Endothelial cell of hepatic sinusoid (primary cell): ENCODE data around the gene KCTD20.

Source experiments
- in situ Hi-C: cut with HindIII; loops from 2 replicates; pipeline ENCODE4 v1.10.0; 2017; ENCODE audit warnings: low sequenced_read_pairs

The KCTD20 gene

GRCh38 chr6:36524871-36525270 lies 82.1 kb downstream of the KCTD20 start:
- in situ Hi-C loops, result no loop called here

DNA sequence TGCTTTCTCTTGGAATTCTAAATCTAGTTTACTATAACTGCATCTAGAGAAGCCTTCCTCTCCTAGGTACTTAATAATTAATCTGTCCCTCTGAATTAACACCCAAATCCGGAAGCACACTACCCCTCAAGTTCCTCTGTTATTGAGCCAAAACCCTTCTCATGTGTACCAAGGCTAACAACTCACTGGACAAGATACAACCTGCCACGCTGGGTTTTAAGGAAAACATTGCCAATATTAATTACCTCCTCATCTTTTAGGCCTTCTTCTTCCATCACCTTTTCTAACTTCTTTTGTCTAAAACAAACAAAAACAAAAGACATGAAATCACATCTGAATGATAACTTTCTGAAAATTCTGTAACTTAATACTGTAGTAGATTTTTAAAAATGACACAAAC lies 82.5 kb downstream of the KCTD20 start:
- in situ Hi-C loops, result no loop called here

DNA sequence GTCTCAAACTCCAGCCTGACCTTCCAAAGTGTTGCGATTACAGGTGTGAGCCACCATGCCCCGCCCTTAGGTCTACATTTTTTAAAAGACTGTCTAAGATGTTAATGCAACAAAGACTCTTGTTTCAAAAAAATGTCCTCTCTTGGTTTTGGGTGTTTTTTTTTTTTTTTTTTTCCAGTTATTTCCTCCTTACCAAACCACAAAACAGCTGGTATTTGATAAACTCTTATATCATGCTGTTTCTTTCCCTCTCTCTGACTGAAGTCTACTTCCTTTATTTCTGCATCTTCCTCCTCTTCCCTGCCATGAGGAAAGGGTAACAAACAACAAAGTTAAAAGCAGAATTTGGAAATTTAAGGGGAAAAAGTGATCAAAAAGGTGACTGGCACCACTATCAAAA lies 83.3 kb downstream of the KCTD20 start:
- in situ Hi-C loops, result no loop called here

GRCh38 chr6:36533321-36533720 lies 90.5 kb downstream of the KCTD20 start:
- in situ Hi-C loops, result no loop called here

GRCh38 chr6:36536873-36537547 lies 94.2 kb downstream of the KCTD20 start:
- in situ Hi-C loops, result no loop called here

DNA sequence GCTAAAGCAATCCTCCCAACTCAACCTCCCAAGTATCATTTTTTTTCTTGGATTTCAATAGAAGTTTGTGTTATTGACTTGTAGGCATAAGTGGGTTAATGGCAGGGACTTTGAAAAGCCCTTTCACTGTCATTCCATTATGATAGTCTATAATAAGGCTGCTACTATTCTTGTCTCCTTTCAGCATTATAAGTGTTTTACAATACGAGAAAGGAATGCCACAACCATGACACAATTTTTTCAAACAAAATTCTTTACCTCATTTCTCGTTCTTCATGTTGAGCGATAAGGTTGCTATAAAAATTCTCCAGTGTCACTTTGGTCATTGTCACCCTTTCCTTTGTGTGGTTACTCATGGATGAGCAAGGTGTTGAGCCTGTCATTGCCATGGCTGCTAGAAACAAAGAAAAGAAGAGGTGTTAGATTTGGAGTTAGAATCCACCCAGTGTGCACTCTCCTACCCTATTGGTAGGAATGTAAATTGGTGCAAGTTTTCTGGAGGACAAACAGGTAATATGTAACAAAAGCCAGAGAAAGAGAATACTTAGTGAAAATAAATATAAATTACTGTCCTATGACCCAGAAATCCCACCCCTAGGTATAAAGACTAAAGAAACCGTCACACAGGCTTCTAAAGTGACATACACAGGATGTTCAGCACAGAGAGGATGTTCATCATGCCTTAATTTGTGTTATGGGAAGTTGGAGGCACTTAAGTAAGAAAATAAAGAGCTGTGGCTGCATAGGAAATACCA lies 97.2 kb downstream of the KCTD20 start:
- in situ Hi-C loops, result no loop called here
